Measurements from ENCODE around the gene SSU72.
"Not testable (repeated sequence)": the region's sequence is repeated elsewhere in the genome, so short reads cannot be mapped to it uniquely, and the experiment has no call there.

The SSU72 gene

DNA sequence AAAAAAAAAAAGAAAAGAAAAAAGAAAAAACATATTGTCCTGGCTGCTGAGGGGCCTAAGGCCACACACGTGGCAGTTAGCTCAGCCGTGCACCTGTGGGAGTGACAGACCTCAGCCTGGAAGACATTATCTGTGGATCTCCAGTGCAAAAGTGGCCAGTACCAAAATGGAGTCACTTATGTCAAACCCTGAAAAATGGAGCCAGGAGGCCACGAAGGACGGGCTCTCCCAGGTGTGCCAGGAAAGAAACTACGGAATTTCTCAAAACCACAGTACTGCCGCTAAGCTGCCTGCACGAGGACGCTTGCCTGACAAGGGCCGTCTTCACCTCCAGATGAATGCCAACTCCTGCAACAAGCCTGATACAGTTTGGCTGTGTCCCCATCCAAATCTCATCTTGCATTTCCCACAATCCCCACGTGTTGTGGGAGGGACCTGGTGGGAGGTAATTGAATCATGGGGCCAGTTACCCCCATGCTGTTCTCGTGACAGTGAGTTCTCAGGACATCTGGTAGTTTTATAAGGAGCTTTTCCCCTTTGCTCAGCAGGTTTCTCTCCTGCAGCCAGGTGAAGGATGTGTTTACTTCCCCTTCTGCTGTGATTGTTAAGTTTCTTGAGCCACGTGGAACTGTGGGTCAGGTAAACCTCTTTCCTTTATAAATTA lies 35.3 kb upstream of the SSU72 start:
- peak; percentile 85 for DNase-seq

- DNase-seq: no peak
These were observed 31.6 kb upstream of the SSU72 start for GRCh38 chr1:1606232-1606631.

DNA sequence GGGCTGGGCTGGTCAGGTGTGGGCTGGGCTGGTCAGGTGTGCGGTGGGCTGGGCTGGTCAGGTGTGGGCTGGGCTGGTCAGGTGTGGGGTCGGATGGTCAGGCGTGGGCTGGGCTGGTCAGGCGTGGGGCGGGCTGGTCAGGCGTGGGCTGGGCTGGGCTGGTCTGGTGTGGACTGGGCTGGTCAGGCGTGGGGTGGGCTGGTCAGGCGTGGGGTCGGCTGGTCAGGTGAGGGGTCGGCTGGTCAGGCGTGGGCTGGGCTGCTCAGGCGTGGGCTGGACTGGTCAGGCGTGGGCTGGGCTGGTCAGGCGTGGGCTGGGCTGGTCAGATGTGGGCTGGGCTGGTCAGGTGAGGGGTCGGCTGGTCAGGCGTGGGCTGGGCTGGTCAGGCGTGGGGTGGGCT lies 31.1 kb upstream of the SSU72 start:
- DNase-seq: no peak

DNA sequence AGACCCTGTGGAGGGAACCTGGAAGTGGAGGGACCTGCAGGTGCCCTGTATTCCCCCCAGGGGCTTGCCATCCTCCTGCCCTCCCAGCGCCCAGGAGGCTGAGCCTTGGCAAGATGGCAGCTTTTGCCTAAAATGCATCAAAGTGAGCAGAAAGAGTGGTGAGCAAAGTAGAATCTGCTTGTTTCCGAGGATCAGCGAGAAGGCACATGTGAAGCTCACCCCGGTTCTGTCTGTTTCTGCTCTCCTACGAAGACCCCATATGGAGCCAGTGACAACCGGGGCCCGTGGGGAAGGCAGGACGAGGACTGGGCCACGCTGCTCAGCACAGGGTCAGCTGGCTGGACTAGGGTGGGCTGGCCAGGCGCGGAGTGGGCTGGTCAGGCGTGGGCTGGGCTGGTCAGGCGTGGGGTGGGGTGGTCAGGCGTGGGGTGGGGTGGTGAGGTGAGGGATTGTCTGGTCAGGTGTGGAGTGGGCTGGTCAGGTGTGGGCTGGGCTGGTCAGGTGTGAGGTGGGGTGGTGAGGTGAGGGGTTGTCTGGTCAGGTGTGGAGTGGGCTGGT lies 30.4 kb upstream of the SSU72 start:
- no peak for DNase-seq

- no peak for DNase-seq
These were observed 29.8 kb upstream of the SSU72 start for GRCh38 chr1:1604374-1605033.

DNA sequence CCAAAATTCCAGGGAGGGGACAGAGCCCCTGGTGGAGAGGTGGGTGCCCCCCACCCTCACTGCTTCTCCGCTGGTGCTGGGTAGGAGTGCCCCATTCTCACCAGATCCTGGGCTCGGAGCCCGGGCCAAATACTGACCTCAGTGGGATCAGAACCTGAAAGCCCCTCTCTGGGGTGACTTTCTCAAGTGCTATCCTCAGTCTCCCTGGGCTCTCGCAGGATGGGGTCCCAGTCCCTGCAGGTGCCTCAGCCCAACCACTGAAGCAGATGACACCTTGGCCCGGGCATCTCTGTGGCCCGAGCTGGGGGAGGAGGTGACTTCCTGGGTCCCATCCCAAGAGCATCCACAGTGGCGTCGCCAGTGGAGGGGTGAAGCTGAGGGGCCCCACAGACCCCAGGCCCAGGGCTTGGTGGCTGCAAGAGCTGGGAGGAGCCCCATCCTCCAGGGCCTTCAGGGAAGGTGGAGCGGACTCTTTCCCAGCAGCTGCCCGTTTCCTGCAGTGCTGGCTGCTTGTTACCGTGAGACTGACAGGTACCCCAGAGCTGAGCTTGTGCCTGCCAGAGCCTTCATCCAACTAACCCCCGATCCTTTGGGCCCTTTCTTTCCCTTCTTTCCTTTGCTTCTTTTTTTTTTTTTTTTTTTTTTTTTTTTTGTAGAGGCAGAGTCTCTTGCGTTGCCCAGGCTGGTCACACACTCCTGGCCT lies 29.2 kb upstream of the SSU72 start:
- DNase-seq: no peak

- DNase-seq: peak; percentile 85
These were observed 28.4 kb upstream of the SSU72 start for GRCh38 chr1:1602968-1603506.

- DNase-seq: no peak
These were observed 27.8 kb upstream of the SSU72 start for GRCh38 chr1:1602304-1602967.

DNA sequence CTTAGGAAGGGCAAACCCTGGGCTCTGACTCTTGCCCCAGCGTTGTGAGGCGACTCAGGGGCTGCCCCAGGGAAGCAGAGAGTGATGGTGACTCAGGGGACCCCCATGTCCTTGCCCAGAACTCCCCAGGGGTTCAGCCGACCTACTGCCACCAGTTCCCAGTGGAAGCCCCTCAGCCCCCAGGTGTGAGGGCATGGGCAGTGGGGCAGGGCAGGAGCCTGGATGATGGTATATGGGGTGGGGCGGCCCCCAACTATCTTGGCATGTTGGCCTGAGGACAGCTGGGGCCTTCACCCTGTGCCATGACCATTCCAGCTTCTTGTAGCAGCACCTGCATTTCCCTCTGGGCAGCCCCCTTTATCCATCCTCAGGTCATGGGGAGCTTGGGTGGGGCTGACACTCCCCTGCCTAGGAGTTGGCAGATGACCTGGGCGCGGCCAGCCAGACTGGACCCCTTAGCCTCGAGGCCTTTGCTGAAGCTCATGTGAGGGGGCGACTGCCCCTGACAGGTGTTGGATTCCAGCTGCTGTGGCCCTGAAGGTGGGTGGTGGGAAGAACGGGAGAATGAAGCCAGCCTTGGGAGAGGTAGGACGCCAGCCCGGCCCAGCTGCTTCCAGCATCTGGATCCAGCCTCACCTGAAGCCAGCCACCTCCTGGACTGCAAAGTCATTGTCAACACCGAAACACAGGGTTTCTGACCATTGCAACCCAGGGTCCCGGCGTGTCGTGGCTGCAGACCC lies 27.1 kb upstream of the SSU72 start:
- DNase-seq: no peak

GRCh38 chr1:1600861-1601563 lies 26.3 kb upstream of the SSU72 start:
- no peak for DNase-seq

- DNase-seq: peak; percentile 49
These were observed 25.5 kb upstream of the SSU72 start, which contains the start of gene FNDC10 for GRCh38 chr1:1599935-1600860. Gene FNDC10, minus strand, starts transcription at chr1:1600135. Its CDS starts 120 bp downstream, at chr1:1600015.

GRCh38 chr1:1599030-1599934 lies 24.6 kb upstream of the SSU72 start:
- peak; percentile 61 for DNase-seq

DNA sequence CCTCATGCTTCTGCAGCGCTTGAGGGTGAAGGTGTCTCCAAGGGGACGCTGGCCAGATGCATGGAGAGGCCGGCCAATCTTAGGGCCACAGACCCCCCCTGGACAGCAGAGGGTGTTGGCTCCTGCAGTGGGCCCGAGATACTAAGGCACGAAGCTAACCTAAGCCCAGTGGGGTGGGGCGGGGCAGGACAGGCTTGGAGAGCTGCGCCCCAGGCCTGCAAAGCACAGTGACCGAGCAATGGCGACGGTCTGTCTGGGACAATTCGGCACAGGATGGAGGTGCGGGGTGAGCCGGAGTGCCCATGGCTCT lies 24.0 kb upstream of the SSU72 start:
- no peak for DNase-seq

DNA sequence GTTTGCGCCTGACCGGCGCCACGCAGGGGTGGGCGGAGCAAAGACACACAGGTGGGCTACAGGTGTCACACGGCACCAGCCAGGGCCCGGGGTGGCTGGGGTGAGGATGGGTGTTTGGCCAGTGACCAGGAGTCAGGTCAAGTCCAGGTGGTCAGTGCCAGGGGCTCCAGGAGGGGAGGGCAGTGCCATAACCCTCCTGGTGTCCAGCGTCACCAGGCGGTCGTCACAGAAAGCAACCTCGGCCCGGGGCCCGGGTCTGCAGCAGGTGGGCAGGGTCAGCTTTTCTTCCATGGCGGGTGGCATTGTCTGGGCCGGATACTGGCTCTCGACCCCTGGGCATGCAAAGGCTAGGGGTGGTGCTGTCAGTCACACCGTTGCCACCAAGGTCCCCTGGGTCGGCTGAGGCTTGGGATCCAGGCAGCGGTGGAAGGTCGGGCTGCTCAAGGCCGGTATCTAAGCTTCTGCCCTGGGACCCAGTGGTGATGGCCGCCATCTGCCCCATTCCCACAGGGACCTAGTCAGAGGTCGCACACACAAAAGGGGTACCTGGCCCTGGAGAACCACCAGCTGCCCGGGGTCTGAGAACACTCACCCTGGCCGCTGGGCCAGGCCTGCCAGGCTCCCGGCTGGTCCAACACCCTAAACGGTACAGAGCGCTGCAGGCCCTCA lies 23.5 kb upstream of the SSU72 start:
- no peak for DNase-seq

GRCh38 chr1:1597275-1597930 lies 22.7 kb upstream of the SSU72 start:
- peak; percentile 62 for DNase-seq

GRCh38 chr1:1596493-1597274 lies 22.0 kb upstream of the SSU72 start:
- no peak for DNase-seq

- DNase-seq: not testable (repeated sequence)
These were observed 20.7 kb upstream of the SSU72 start for GRCh38 chr1:1595341-1595740.

All from NCI-H82 (cell line).